Measurements from ENCODE around the gene OR4F6. TPM values are rescaled to one million over a fixed set of nuclear protein-coding genes. Genes with fewer than 3 reads are reported as not detected.
"Not testable (repeated sequence)": the region's sequence is repeated elsewhere in the genome, so short reads cannot be mapped to it uniquely, and the experiment has no call there.

The OR4F6 gene, protein sequence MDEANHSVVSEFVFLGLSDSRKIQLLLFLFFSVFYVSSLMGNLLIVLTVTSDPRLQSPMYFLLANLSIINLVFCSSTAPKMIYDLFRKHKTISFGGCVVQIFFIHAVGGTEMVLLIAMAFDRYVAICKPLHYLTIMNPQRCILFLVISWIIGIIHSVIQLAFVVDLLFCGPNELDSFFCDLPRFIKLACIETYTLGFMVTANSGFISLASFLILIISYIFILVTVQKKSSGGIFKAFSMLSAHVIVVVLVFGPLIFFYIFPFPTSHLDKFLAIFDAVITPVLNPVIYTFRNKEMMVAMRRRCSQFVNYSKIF
- total RNA-seq (ENCODE audit: unreplicated experiment): not detected
- long read RNA-seq: 0 reads

DNA sequence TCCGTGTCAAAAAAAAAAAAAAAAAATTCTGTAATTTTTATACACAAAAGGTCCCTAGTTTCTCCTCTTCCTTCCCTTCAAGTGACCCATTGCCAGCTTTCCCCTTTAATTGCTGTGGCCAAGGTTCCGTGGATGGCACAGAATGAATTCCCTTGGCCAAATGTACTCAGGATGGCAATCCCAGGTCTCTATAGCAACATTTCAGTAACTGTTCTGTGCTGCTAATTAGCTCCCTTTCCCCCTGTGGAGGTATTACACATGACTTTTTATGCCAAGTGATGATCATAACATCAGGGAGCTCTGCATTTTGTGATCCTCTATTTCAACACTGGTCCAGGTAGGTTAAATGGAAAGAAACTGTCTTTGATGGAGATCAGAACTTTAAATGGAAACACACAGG is at the start of gene OR4F6:
Gene OR4F6 (plus strand): TSS at position 301 of the 400 bp plus-strand sequence. CDS start 2,211 bp downstream, outside the sequence.
- Mint-ChIP-seq H3K36me3 (ENCODE audit: low read depth, unreplicated experiment) (no peaks in the 10 kb centered on the region), H3K4me3 (ENCODE audit: unreplicated experiment) (no peak within 1 kb of the TSS), H3K27me3 (ENCODE audit: unreplicated experiment) (peaks cover 4% of the 10 kb centered on the region), H3K4me1 (ENCODE audit: unreplicated experiment) (no peaks in the 10 kb centered on the region), H3K9me3 (ENCODE audit: unreplicated experiment) (no peaks in the 10 kb centered on the region), H3K27ac (ENCODE audit: unreplicated experiment) (no peak within 1 kb of the TSS)
- no peak for TF ChIP-seq CTCF (IDR thresholded peaks at IDR 0.05; ENCODE audit: unreplicated experiment)
- DNase-seq (ENCODE audit: low spot score): no peak

- H3K27me3 Mint-ChIP-seq (ENCODE audit: unreplicated experiment); DNase-seq (ENCODE audit: low spot score); H3K36me3 Mint-ChIP-seq (ENCODE audit: low read depth, unreplicated experiment); H3K27ac Mint-ChIP-seq (ENCODE audit: unreplicated experiment); H3K9me3 Mint-ChIP-seq (ENCODE audit: unreplicated experiment); H3K4me1 Mint-ChIP-seq (ENCODE audit: unreplicated experiment); H3K4me3 Mint-ChIP-seq (ENCODE audit: unreplicated experiment): not testable (repeated sequence)
Measured at GRCh38 chr15:101764669-101765339, 38.5 kb upstream of the OR4F6 start.

DNA sequence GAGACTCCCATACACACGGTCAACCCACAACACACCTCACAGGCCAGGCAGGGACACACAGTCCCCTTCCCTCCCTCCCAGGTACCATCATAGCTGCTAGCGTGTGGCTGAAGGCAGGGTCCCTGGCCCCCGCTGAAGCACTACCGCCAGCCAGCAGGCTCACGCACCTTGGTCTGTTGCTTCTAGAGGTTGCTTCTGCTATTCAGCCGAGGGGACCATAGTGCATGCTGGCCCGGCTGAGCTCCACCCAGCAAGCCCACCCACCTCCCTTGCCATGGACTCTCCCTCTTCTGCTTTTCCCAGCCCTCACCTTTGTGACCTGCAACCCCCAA is 38.0 kb upstream of the OR4F6 start:
- H3K36me3 Mint-ChIP-seq (ENCODE audit: low read depth, unreplicated experiment); H3K27ac Mint-ChIP-seq (ENCODE audit: unreplicated experiment); H3K4me1 Mint-ChIP-seq (ENCODE audit: unreplicated experiment); H3K9me3 Mint-ChIP-seq (ENCODE audit: unreplicated experiment); H3K4me3 Mint-ChIP-seq (ENCODE audit: unreplicated experiment); H3K27me3 Mint-ChIP-seq (ENCODE audit: unreplicated experiment); DNase-seq (ENCODE audit: low spot score): not testable (repeated sequence)

- no peaks in the 10 kb centered on the region for H3K9me3 Mint-ChIP-seq (ENCODE audit: unreplicated experiment)
- H3K4me3 Mint-ChIP-seq (ENCODE audit: unreplicated experiment): no peak overlapping the region
- H3K27me3 Mint-ChIP-seq (ENCODE audit: unreplicated experiment): peaks cover 3% of the 10 kb centered on the region
- H3K36me3 Mint-ChIP-seq (ENCODE audit: low read depth, unreplicated experiment): peaks cover 4% of the 10 kb centered on the region
- no peak for DNase-seq (ENCODE audit: low spot score)
- no peak for TF ChIP-seq CTCF (IDR thresholded peaks at IDR 0.05; ENCODE audit: unreplicated experiment)
- peak overlapping the region; percentile 70 for H3K27ac Mint-ChIP-seq (ENCODE audit: unreplicated experiment)
- H3K4me1 Mint-ChIP-seq (ENCODE audit: unreplicated experiment): no peaks in the 10 kb centered on the region
Measured at GRCh38 chr15:101765772-101766456, 37.4 kb upstream of the OR4F6 start.

DNA sequence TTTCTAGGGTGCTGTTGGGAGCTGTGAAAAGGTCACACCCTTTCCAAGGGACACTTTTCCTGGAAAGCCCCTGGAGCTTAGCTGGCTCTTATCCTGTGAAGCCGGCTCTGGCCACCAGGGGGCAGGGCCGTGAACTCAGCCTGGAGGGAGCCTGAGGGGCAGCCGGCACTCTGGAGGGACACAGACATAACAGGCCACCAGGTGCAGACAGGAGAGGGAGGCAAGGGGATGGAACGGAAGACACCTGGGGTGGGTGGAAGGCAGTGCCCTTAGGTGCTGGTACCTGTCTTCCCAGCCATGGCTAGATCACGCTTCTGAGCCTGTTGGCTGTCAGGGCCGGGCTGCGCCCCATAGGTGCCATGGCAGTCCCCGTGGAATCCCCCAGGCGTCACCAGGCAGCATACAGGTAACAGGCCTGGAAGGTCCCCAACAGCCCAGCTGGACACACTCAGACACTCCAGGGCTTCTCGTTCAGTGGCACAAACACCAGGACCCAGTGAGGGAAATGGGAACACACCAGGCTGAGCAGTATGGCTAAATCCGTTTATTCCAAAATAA is 36.1 kb upstream of the OR4F6 start:
- DNase-seq (ENCODE audit: low spot score); H3K4me1 Mint-ChIP-seq (ENCODE audit: unreplicated experiment); H3K27me3 Mint-ChIP-seq (ENCODE audit: unreplicated experiment); H3K4me3 Mint-ChIP-seq (ENCODE audit: unreplicated experiment); H3K27ac Mint-ChIP-seq (ENCODE audit: unreplicated experiment); H3K36me3 Mint-ChIP-seq (ENCODE audit: low read depth, unreplicated experiment); H3K9me3 Mint-ChIP-seq (ENCODE audit: unreplicated experiment): not testable (repeated sequence)

GRCh38 chr15:101772921-101773320 is 30.4 kb upstream of the OR4F6 start:
- H3K27me3 Mint-ChIP-seq (ENCODE audit: unreplicated experiment): peaks cover 3% of the 10 kb centered on the region
- no peak overlapping the region for H3K27ac Mint-ChIP-seq (ENCODE audit: unreplicated experiment)
- no peaks in the 10 kb centered on the region for H3K9me3 Mint-ChIP-seq (ENCODE audit: unreplicated experiment)
- no peak for TF ChIP-seq CTCF (IDR thresholded peaks at IDR 0.05; ENCODE audit: unreplicated experiment)
- no peak overlapping the region for H3K4me3 Mint-ChIP-seq (ENCODE audit: unreplicated experiment)
- H3K36me3 Mint-ChIP-seq (ENCODE audit: low read depth, unreplicated experiment): no peaks in the 10 kb centered on the region
- DNase-seq (ENCODE audit: low spot score): no peak
- H3K4me1 Mint-ChIP-seq (ENCODE audit: unreplicated experiment): no peaks in the 10 kb centered on the region

Data from endothelial cell (in vitro differentiated cells).